PC-9 (cell line): Measurements from ENCODE around the gene API5. TPM values are rescaled to one million over a fixed set of nuclear protein-coding genes. Genes with fewer than 3 reads are reported as not detected.

Experiments
- BruUV-seq: library from RNA; stranded (reverse); fragments of 400-500 nt; replicated peaks from 2 replicates; lab custom pipeline; 2021; lab: Mats Ljungman, UMichigan
- CTCF ChIA-PET: fragments of 300-600 bp; sonication (Branson Sonifier 250); formaldehyde crosslinking; loops from one replicate; lab custom pipeline; 2022; ENCODE audit warnings: antibody characterized with exemption; lab: Charles Lee
- POLR2A ChIA-PET: fragments of 300-600 bp; sonication (Branson Sonifier 250); formaldehyde crosslinking; loops from one replicate; lab custom pipeline; 2022; ENCODE audit warnings: antibody characterized with exemption; ENCODE audit not compliant: unreplicated experiment; lab: Charles Lee
- DNase-seq, 2 experiments: peaks; one replicate each; pipeline versions ENCODE4 v3.0.0 to v3.0.0-alpha.2; 2015 to 2022; ENCODE audit warnings: mixed read lengths in 1 of 2
- H2AFZ ChIP-seq: fragments of 200-600 bp; sonication (generic); 2 replicates; pipeline ENCODE4 v1.8.1; 2017; ENCODE audit warnings: antibody characterized with exemption
- H3F3A ChIP-seq: fragments of 200-600 bp; sonication (generic); 2 replicates; pipeline ENCODE4 v1.8.1; 2017; ENCODE audit warnings: antibody characterized with exemption, mild to moderate bottlenecking, low read depth; ENCODE audit not compliant: insufficient read depth
- H3K27ac ChIP-seq: fragments of 200-600 bp; sonication (generic); 2 replicates; pipeline ENCODE4 v1.6.1; 2016; ENCODE audit warnings: mixed run types
- H3K27me3 ChIP-seq: fragments of 200-600 bp; sonication (generic); 2 replicates; pipeline ENCODE4 v1.6.1; 2016; ENCODE audit warnings: low read depth, mixed run types; ENCODE audit not compliant: insufficient read depth
- H3K36me3 ChIP-seq: fragments of 200-600 bp; sonication (generic); 2 replicates; pipeline ENCODE4 v1.6.1; 2016; ENCODE audit warnings: low read depth, mixed run types
- H3K4me1 ChIP-seq: fragments of 200-600 bp; sonication (generic); replicated peaks from 2 replicates; pipeline ENCODE4 v1.6.1; 2016; ENCODE audit warnings: mixed run types; ENCODE audit not compliant: insufficient read depth
- H3K4me2 ChIP-seq: fragments of 200-600 bp; sonication (generic); 2 replicates; pipeline ENCODE4 v1.6.1; 2017; ENCODE audit warnings: mixed run types
- H3K4me3 ChIP-seq: fragments of 200-600 bp; sonication (generic); 2 replicates; pipeline ENCODE4 v1.6.1; 2016; ENCODE audit warnings: mixed run types
- H3K79me2 ChIP-seq: fragments of 200-600 bp; sonication (generic); 2 replicates; pipeline ENCODE4 v1.6.1; 2017; ENCODE audit warnings: low read depth, mixed run types
- H3K9me2 ChIP-seq: fragments of 200-600 bp; sonication (generic); 2 replicates; pipeline ENCODE4 v1.8.1; 2017; ENCODE audit warnings: mild to moderate bottlenecking; ENCODE audit not compliant: insufficient read depth
- H3K9me3 ChIP-seq: fragments of 200-600 bp; sonication (generic); 2 replicates; pipeline ENCODE4 v1.8.1; 2016; ENCODE audit warnings: low read depth; ENCODE audit not compliant: insufficient read depth
- H4K20me1 ChIP-seq: fragments of 200-600 bp; sonication (generic); 2 replicates; pipeline ENCODE4 v1.8.1; 2017; ENCODE audit not compliant: insufficient read depth
- EZH2 ChIP-seq: fragments of 200-600 bp; sonication (generic); IDR thresholded peaks from 2 replicates; pipeline ENCODE4 v1.8.0; 2017; ENCODE audit warnings: antibody characterized with exemption, low read depth
- intact Hi-C: fragments of 100-400 bp; cut with micrococcal nuclease; formaldehyde crosslinking; loops from one replicate; pipeline ENCODE4 v1.10.0; 2022; ENCODE audit not compliant: unreplicated experiment
- total RNA-seq: library from RNA; stranded (reverse); gene quantifications from 2 replicates; pipeline ENCODE4 v1.2.3, GENCODE V29; 2021
- TF ChIP-seq, protein P1 (sequence below): fragments of 200-600 bp; sonication (generic); conservative IDR thresholded peaks from 2 replicates; pipeline ENCODE4 v1.6.1; 2017; ENCODE audit warnings: mixed run types, antibody characterized with exemption, mild to moderate bottlenecking, moderate library complexity

API5 gene
- total RNA-seq, 1 experiment from 2014 or later: 115 TPM

DNA sequence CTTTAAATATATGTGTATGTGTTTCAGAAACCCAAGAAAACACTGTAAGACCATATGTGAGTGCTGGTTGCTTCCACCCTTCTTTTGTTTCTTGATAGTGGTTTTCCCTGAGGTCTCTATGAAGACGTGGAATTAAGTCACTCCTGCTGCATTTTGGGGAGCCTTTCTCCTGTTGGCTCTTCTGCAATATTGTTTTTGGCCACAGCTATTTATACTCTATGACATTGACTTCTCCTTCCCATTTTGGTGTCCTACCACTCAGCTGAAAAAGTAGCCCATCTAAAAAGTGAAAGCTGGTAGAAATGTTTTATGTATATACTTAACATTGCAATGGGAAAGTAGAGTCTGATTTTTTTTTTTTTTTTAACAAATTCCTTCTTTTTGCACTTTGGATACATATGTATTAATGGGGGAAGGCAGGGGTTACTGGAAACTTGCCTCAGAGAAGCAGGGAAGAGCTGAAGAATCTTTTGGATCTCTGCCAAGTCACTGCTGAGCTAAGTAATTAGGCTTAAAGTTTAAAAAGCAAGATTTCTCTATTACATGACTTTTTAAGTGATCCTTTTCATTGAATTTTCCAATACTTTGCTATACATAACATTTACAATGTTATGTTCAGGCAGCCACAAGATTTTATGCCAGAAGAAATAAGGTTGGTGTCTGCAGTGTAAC is 48.7 kb downstream of the API5 start:
- peaks cover 65% of the 10 kb centered on the region for H3K79me2 ChIP-seq
- DNase-seq: no peak
- H3K4me1 ChIP-seq: peaks cover 24% of the 10 kb centered on the region
- peak overlapping the region; percentile 93 for H3K4me2 ChIP-seq
- H3K9me2 ChIP-seq: no peaks in the 10 kb centered on the region
- H3K27me3 ChIP-seq: no peaks in the 10 kb centered on the region
- ChIA-PET POLR2A (no interaction called here), CTCF (interaction anchor here (1.1 kb wide), 1 partner anchor 59 kb away, joined by 3 read pairs; no protein-coding TSS in a partner anchor)
- H4K20me1 ChIP-seq: peaks cover 49% of the 10 kb centered on the region
- H3K27ac ChIP-seq: peak overlapping the region; percentile 76
- H3K36me3 ChIP-seq: 0 out of 2 replicates have a peak, but pooled peaks cover 4% of the 10 kb centered on the region
- peak overlapping the region; percentile 97 for H3K4me3 ChIP-seq
- TF ChIP-seq, protein P1, sequence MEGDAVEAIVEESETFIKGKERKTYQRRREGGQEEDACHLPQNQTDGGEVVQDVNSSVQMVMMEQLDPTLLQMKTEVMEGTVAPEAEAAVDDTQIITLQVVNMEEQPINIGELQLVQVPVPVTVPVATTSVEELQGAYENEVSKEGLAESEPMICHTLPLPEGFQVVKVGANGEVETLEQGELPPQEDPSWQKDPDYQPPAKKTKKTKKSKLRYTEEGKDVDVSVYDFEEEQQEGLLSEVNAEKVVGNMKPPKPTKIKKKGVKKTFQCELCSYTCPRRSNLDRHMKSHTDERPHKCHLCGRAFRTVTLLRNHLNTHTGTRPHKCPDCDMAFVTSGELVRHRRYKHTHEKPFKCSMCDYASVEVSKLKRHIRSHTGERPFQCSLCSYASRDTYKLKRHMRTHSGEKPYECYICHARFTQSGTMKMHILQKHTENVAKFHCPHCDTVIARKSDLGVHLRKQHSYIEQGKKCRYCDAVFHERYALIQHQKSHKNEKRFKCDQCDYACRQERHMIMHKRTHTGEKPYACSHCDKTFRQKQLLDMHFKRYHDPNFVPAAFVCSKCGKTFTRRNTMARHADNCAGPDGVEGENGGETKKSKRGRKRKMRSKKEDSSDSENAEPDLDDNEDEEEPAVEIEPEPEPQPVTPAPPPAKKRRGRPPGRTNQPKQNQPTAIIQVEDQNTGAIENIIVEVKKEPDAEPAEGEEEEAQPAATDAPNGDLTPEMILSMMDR: no peak
- no peak for TF ChIP-seq EZH2
- H3K9me3 ChIP-seq: no peaks in the 10 kb centered on the region
- no peak overlapping the region for H2AFZ ChIP-seq
- peaks cover 11% of the 10 kb centered on the region; the same call in 1 of the 2 replicates for H3F3A ChIP-seq
- intact Hi-C loops: no loop called here
- no TSS peak for BruUV-seq

DNA sequence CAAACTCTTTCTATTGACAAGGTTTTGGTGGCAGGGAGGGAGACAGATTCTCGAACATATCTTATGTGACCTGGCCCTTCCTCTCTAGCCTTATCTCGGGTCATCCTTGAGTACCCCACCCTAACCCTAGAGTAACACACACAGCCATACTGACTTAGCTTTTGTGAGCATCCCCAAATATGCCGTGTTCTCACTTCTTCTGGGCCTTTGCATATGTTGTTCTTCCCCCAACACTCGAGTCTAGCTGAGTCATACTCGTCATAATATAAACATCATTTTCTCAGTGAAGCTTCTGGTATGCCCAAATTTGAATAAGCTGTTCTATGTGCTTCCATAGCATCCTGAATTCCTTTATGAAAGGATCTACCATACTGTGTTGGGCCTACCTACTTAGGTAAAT is 54.9 kb downstream of the API5 start:
- BruUV-seq: no TSS peak
- Histone ChIP-seq H3F3A (no peaks in the 10 kb centered on the region), H3K79me2 (peaks cover 86% of the 10 kb centered on the region), H4K20me1 (peaks cover 61% of the 10 kb centered on the region), H2AFZ (no peak overlapping the region), H3K4me3 (no peak overlapping the region), H3K9me3 (no peaks in the 10 kb centered on the region), H3K9me2 (no peaks in the 10 kb centered on the region), H3K36me3 (0 out of 2 replicates have a peak, but pooled peaks cover 8% of the 10 kb centered on the region), H3K27me3 (no peaks in the 10 kb centered on the region), H3K4me1 (no peaks in the 10 kb centered on the region), H3K27ac (no peak overlapping the region), H3K4me2 (no peak overlapping the region)
- CTCF ChIA-PET: no interaction called here
- intact Hi-C loops: no loop called here
- no peak for DNase-seq
- POLR2A ChIA-PET: no interaction called here
- TF ChIP-seq EZH2: no peak
- TF ChIP-seq, protein P1: no peak

DNA sequence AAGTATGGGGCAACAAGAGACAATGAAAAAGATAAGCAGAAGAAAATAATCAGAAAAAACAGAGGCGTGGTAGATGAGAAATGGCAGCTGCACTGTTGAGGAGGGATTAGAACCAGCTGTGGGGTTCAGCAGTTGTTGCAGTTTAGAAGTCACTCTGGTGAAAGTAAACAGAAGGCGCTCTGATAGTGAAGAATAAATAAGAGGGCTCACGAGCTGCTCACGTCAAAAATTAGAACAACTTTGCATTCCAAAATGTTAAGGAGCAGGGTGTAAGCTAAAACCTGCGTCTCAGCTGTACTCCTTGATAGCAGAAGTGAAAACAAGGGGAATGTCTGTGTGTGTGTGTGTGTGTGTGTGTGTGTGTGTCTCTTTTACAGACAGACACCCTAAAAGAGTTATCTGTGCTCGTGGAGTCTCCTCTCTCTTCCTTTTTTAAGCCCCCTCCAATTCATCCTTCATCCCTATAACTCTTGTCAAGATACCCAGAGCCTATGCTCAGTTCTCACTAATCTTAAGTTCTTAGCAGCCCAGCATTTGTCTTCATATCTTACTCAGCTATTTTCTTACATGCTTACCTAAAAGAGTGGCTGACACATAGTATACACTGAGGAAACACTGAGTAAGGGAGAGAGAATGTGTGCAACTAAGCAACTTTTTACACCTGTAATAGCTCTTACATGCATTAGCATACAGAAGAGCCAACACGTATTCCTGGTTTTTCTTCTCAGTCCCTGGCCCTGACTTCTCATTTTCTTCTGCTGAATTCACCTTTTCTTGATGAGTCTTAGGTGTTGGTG is 55.8 kb downstream of the API5 start:
- TF ChIP-seq, protein P1: no peak
- no peak for TF ChIP-seq EZH2
- no peaks in the 10 kb centered on the region for H3K9me3 ChIP-seq
- no TSS peak for BruUV-seq
- no peaks in the 10 kb centered on the region for H3K9me2 ChIP-seq
- ChIA-PET POLR2A (no interaction called here), CTCF (interaction anchor here (0.6 kb wide), 1 partner anchor 56 kb away, joined by 6 read pairs; the partner anchor contains the start of gene API5)
- no peaks in the 10 kb centered on the region for H3K4me1 ChIP-seq
- peaks cover 59% of the 10 kb centered on the region for H4K20me1 ChIP-seq
- H3K27me3 ChIP-seq: no peaks in the 10 kb centered on the region
- H3K4me2 ChIP-seq: no peak overlapping the region
- intact Hi-C loops: no loop called here
- H3K4me3 ChIP-seq: no peak overlapping the region
- peaks cover 77% of the 10 kb centered on the region for H3K79me2 ChIP-seq
- no peak overlapping the region for H2AFZ ChIP-seq
- no peak for DNase-seq
- 0 out of 2 replicates have a peak, but pooled peaks cover 10% of the 10 kb centered on the region for H3K36me3 ChIP-seq
- no peaks in the 10 kb centered on the region for H3F3A ChIP-seq
- H3K27ac ChIP-seq: no peak overlapping the region
